ENCODE measurements around the gene CYP1A1.

Gene CYP1A1

GRCh38 chr15:74727727-74728126 is 2.4 kb upstream of the CYP1A1 start:
- DNase-seq (ENCODE audit: low read depth), result no peak
- no peak overlapping the region for H3K4me3 ChIP-seq (ENCODE audit: control insufficient read depth, low read depth, low read length)
- TF ChIP-seq, protein P1, sequence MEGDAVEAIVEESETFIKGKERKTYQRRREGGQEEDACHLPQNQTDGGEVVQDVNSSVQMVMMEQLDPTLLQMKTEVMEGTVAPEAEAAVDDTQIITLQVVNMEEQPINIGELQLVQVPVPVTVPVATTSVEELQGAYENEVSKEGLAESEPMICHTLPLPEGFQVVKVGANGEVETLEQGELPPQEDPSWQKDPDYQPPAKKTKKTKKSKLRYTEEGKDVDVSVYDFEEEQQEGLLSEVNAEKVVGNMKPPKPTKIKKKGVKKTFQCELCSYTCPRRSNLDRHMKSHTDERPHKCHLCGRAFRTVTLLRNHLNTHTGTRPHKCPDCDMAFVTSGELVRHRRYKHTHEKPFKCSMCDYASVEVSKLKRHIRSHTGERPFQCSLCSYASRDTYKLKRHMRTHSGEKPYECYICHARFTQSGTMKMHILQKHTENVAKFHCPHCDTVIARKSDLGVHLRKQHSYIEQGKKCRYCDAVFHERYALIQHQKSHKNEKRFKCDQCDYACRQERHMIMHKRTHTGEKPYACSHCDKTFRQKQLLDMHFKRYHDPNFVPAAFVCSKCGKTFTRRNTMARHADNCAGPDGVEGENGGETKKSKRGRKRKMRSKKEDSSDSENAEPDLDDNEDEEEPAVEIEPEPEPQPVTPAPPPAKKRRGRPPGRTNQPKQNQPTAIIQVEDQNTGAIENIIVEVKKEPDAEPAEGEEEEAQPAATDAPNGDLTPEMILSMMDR (IDR thresholded peaks at IDR 0.05; ENCODE audit: control insufficient read depth, insufficient read depth, low read depth, low read length, missing control alignments), result no peak

- TF ChIP-seq, protein P1 (IDR thresholded peaks at IDR 0.05; ENCODE audit: control insufficient read depth, insufficient read depth, low read depth, low read length, missing control alignments), result no peak
- no peak for DNase-seq (ENCODE audit: low read depth)
- peak overlapping the region; percentile 50; the same call in 1 of the 2 replicates for H3K4me3 ChIP-seq (ENCODE audit: control insufficient read depth, low read depth, low read length)
Measured at GRCh38 chr15:74726774-74727164, 1.4 kb upstream of the CYP1A1 start.

- TF ChIP-seq, protein P1 (IDR thresholded peaks at IDR 0.05; ENCODE audit: control insufficient read depth, insufficient read depth, low read depth, low read length, missing control alignments), result no peak
- no peak for DNase-seq (ENCODE audit: low read depth)
- peak overlapping the region; percentile 50 for H3K4me3 ChIP-seq (ENCODE audit: control insufficient read depth, low read depth, low read length)
Measured at GRCh38 chr15:74725845-74726773, 781 bp upstream of the CYP1A1 start.

DNA sequence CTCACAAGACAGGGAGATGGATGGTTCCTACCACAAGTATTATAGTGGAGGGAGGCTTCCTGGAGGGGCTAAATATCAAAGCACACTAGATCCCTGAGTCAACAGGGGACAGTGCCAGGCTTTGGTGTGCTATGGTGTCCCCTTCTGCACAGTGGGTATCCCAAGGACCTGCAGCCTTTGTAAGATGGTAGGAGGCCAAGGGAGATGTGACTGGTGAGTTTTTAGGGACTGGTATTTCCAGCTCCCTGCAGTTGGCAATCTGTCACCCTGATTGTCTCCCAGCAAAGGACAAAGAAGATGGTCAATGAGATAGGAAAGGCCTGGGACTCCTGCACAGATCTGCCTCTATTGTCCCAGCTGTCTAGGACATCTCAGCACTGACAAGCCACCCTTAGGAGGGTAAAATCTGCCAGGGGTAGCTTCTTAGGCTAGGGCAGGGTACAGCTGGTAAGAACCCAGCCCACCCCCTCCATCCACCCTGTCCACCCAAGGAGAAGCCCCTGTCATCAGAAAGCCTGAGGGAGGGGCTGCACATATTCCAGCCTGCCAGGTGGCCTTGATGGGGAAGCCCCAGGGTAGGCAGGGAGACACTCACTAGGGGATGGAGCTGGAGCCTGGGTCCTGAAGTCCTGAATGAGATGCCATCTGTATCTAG is 631 bp downstream of the CYP1A1 start:
- H3K4me3 ChIP-seq (ENCODE audit: control insufficient read depth, low read depth, low read length), result no peak overlapping the region
- TF ChIP-seq, protein P1 (IDR thresholded peaks at IDR 0.05; ENCODE audit: control insufficient read depth, insufficient read depth, low read depth, low read length, missing control alignments), result no peak
- no peak for DNase-seq (ENCODE audit: low read depth)

DNA sequence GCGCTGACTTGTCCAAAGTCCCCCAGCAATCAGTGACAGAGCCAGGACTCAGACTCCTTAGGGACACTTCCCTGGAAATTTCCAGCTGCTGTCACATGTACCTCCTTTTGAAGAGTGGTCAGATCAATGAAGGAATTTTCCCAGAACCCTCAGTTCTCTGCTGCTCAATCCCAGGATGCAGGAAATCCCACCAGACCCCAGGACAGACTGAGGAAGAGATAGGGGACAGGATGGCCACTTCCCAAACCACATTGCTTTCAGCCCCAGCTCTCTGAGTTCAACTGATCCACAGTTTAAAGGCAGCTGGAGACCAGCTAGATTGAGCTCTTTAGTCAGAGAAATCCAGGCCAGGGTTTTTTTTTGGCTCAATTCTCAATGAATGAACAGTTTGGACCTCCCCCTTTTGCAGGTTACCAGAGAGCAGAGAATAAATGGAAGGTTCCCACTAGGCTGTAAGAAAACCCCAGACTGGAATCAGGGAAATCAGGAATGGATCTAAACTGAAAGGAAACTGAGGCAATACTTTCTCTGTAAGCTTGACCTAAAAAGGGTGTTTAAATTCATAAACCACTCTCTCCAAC is 1.5 kb downstream of the CYP1A1 start:
- no peak overlapping the region for H3K4me3 ChIP-seq (ENCODE audit: control insufficient read depth, low read depth, low read length)
- TF ChIP-seq, protein P1 (IDR thresholded peaks at IDR 0.05; ENCODE audit: control insufficient read depth, insufficient read depth, low read depth, low read length, missing control alignments), result no peak
- DNase-seq (ENCODE audit: low read depth), result no peak

- H3K4me3 ChIP-seq (ENCODE audit: control insufficient read depth, low read depth, low read length), result no peak overlapping the region
- no peak for DNase-seq (ENCODE audit: low read depth)
- TF ChIP-seq, protein P1 (IDR thresholded peaks at IDR 0.05; ENCODE audit: control insufficient read depth, insufficient read depth, low read depth, low read length, missing control alignments), result no peak
Measured at GRCh38 chr15:74723187-74723586, 2.1 kb downstream of the CYP1A1 start.
